Measurements from ENCODE around the gene NTRK1. TPM values are rescaled to one million over a fixed set of nuclear protein-coding genes. Genes with fewer than 3 reads are reported as not detected.

NTRK1 gene
- total RNA-seq, 1 donor from 2014 or later: not detected

- no peak for DNase-seq (ENCODE audit: extremely low spot score, unreplicated experiment)
- H3K4me3 Mint-ChIP-seq (ENCODE audit: unreplicated experiment): no peak overlapping the region
- no peak overlapping the region for H3K27ac Mint-ChIP-seq (ENCODE audit: unreplicated experiment)
- peaks cover 67% of the 10 kb centered on the region for H3K27me3 Mint-ChIP-seq (ENCODE audit: unreplicated experiment)
- TF ChIP-seq CTCF (IDR thresholded peaks at IDR 0.05): no peak
- H3K4me1 Mint-ChIP-seq (ENCODE audit: unreplicated experiment): no peaks in the 10 kb centered on the region
- H3K36me3 Mint-ChIP-seq (ENCODE audit: unreplicated experiment): no peaks in the 10 kb centered on the region
- no peaks in the 10 kb centered on the region for H3K9me3 Mint-ChIP-seq (ENCODE audit: unreplicated experiment)
Observed at GRCh38 chr1:156883919-156884318, 23.3 kb downstream of the NTRK1 start.

GRCh38 chr1:156884560-156885184, 24.0 kb downstream of the NTRK1 start:
- no peaks in the 10 kb centered on the region for H3K9me3 Mint-ChIP-seq (ENCODE audit: unreplicated experiment)
- H3K4me3 Mint-ChIP-seq (ENCODE audit: unreplicated experiment): no peak overlapping the region
- H3K27ac Mint-ChIP-seq (ENCODE audit: unreplicated experiment): no peak overlapping the region
- DNase-seq (ENCODE audit: extremely low spot score, unreplicated experiment): no peak
- H3K27me3 Mint-ChIP-seq (ENCODE audit: unreplicated experiment): peaks cover 64% of the 10 kb centered on the region
- no peaks in the 10 kb centered on the region for H3K4me1 Mint-ChIP-seq (ENCODE audit: unreplicated experiment)
- H3K36me3 Mint-ChIP-seq (ENCODE audit: unreplicated experiment): no peaks in the 10 kb centered on the region
- no peak for TF ChIP-seq CTCF (IDR thresholded peaks at IDR 0.05)

GRCh38 chr1:156885314-156885713, 24.6 kb downstream of the NTRK1 start:
- DNase-seq (ENCODE audit: extremely low spot score, unreplicated experiment): no peak
- H3K4me3 Mint-ChIP-seq (ENCODE audit: unreplicated experiment): no peak overlapping the region
- H3K27ac Mint-ChIP-seq (ENCODE audit: unreplicated experiment): no peak overlapping the region
- peaks cover 57% of the 10 kb centered on the region for H3K27me3 Mint-ChIP-seq (ENCODE audit: unreplicated experiment)
- TF ChIP-seq CTCF (IDR thresholded peaks at IDR 0.05): no peak
- no peaks in the 10 kb centered on the region for H3K4me1 Mint-ChIP-seq (ENCODE audit: unreplicated experiment)
- H3K9me3 Mint-ChIP-seq (ENCODE audit: unreplicated experiment): no peaks in the 10 kb centered on the region
- H3K36me3 Mint-ChIP-seq (ENCODE audit: unreplicated experiment): no peaks in the 10 kb centered on the region

- DNase-seq (ENCODE audit: extremely low spot score, unreplicated experiment): no peak
- Mint-ChIP-seq H3K4me1 (ENCODE audit: unreplicated experiment) (no peaks in the 10 kb centered on the region), H3K9me3 (ENCODE audit: unreplicated experiment) (no peaks in the 10 kb centered on the region), H3K27ac (ENCODE audit: unreplicated experiment) (no peak overlapping the region), H3K27me3 (ENCODE audit: unreplicated experiment) (peaks cover 53% of the 10 kb centered on the region), H3K4me3 (ENCODE audit: unreplicated experiment) (no peak overlapping the region), H3K36me3 (ENCODE audit: unreplicated experiment) (no peaks in the 10 kb centered on the region)
- TF ChIP-seq CTCF (IDR thresholded peaks at IDR 0.05): no peak
Observed at GRCh38 chr1:156885880-156886355, 25.3 kb downstream of the NTRK1 start.

- Mint-ChIP-seq H3K4me3 (ENCODE audit: unreplicated experiment) (no peak overlapping the region), H3K9me3 (ENCODE audit: unreplicated experiment) (no peaks in the 10 kb centered on the region), H3K27me3 (ENCODE audit: unreplicated experiment) (peaks cover 48% of the 10 kb centered on the region), H3K4me1 (ENCODE audit: unreplicated experiment) (no peaks in the 10 kb centered on the region), H3K36me3 (ENCODE audit: unreplicated experiment) (no peaks in the 10 kb centered on the region), H3K27ac (ENCODE audit: unreplicated experiment) (no peak overlapping the region)
- no peak for TF ChIP-seq CTCF (IDR thresholded peaks at IDR 0.05)
- no peak for DNase-seq (ENCODE audit: extremely low spot score, unreplicated experiment)
Observed at GRCh38 chr1:156886583-156887281, 26.1 kb downstream of the NTRK1 start.

Data from osteocyte (in vitro differentiated cells).